H9 (cell line): ENCODE results near the gene UNC5C. TPM values are rescaled to one million over a fixed set of nuclear protein-coding genes. Genes with fewer than 3 reads are reported as not detected.

Experiments used
- DNase-seq: peaks from one replicate; pipeline ENCODE4 v3.0.0-alpha.2; 2017
- H2AFZ ChIP-seq: one replicate; pipeline ENCODE4 v1.6.1; 2013; ENCODE audit warnings: mild to moderate bottlenecking, low read length, control low read depth, moderate library complexity
- H2AK5ac ChIP-seq: 2 replicates; pipeline ENCODE4 v1.6.1; 2013; ENCODE audit warnings: low read length, control low read depth, mixed read lengths; ENCODE audit not compliant: insufficient read length
- H2BK120ac ChIP-seq: one replicate; pipeline ENCODE4 v1.6.1; 2013; ENCODE audit warnings: low read depth, mild to moderate bottlenecking, low read length, control low read depth, inconsistent platforms; ENCODE audit not compliant: poor library complexity, severe bottlenecking
- H2BK12ac ChIP-seq: 2 replicates; pipeline ENCODE4 v1.6.1; 2013; ENCODE audit warnings: low read length, control low read depth, mixed read lengths, low read depth; ENCODE audit not compliant: insufficient read length
- H2BK15ac ChIP-seq: 2 replicates; pipeline ENCODE4 v1.6.1; 2013; ENCODE audit warnings: low read depth, low read length, control low read depth
- H2BK20ac ChIP-seq: one replicate; pipeline ENCODE4 v1.6.1; 2013; ENCODE audit warnings: low read depth, mild to moderate bottlenecking, low read length, control low read depth, inconsistent platforms; ENCODE audit not compliant: poor library complexity, severe bottlenecking
- H2BK5ac ChIP-seq: 2 replicates; pipeline ENCODE4 v1.6.1; 2013; ENCODE audit warnings: low read length, control low read depth, mixed read lengths; ENCODE audit not compliant: insufficient read length
- H3K14ac ChIP-seq: 2 replicates; pipeline ENCODE4 v1.6.1; 2013; ENCODE audit warnings: low read length, control low read depth; ENCODE audit not compliant: insufficient read depth
- H3K18ac ChIP-seq: 2 replicates; pipeline ENCODE4 v1.6.1; 2013; ENCODE audit warnings: low read depth, mild to moderate bottlenecking, mixed read lengths, low read length, control low read depth; ENCODE audit not compliant: insufficient read length
- H3K23ac ChIP-seq: 2 replicates; pipeline ENCODE4 v1.6.1; 2013; ENCODE audit warnings: low read length, control low read depth, mixed read lengths, low read depth; ENCODE audit not compliant: insufficient read length
- H3K23me2 ChIP-seq: 2 replicates; pipeline ENCODE4 v1.6.1; 2013; ENCODE audit warnings: low read depth, mild to moderate bottlenecking, mixed read lengths, low read length, control low read depth; ENCODE audit not compliant: insufficient read length, poor library complexity, severe bottlenecking
- H3K27ac ChIP-seq: 2 replicates; pipeline ENCODE4 v1.5.1; 2013; ENCODE audit warnings: low read length, control low read depth, mixed read lengths, low read depth; ENCODE audit not compliant: insufficient read length
- H3K27me3 ChIP-seq: 2 replicates; pipeline ENCODE4 v1.6.1; 2013; ENCODE audit warnings: low read length, control low read depth, inconsistent platforms; ENCODE audit not compliant: insufficient read depth
- H3K4ac ChIP-seq: 2 replicates; pipeline ENCODE4 v1.6.1; 2013; ENCODE audit warnings: low read depth, mild to moderate bottlenecking, control low read depth, inconsistent platforms, low read length, moderate library complexity
- H3K4me1 ChIP-seq: 2 replicates; pipeline ENCODE4 v1.6.1; 2013; ENCODE audit warnings: low read length, control low read depth, inconsistent platforms; ENCODE audit not compliant: insufficient read depth
- H3K4me2 ChIP-seq: 2 replicates; pipeline ENCODE4 v1.6.1; 2013; ENCODE audit warnings: low read length, control low read depth, mixed read lengths; ENCODE audit not compliant: insufficient read length, insufficient read depth
- H3K56ac ChIP-seq: 2 replicates; pipeline ENCODE4 v1.6.1; 2013; ENCODE audit warnings: low read depth, mild to moderate bottlenecking, mixed read lengths, low read length, control low read depth; ENCODE audit not compliant: insufficient read length
- H3K79me1 ChIP-seq: 2 replicates; pipeline ENCODE4 v1.6.1; 2013; ENCODE audit warnings: low read depth, mild to moderate bottlenecking, moderate library complexity, low read length, control low read depth, inconsistent platforms; ENCODE audit not compliant: insufficient read depth, poor library complexity, severe bottlenecking
- H3K79me2 ChIP-seq: 2 replicates; pipeline ENCODE4 v1.6.1; 2013; ENCODE audit warnings: low read length, control low read depth, inconsistent platforms; ENCODE audit not compliant: insufficient read depth
- H3K9ac ChIP-seq: 2 replicates; pipeline ENCODE4 v1.6.1; 2013; ENCODE audit warnings: low read length, control low read depth, mixed read lengths; ENCODE audit not compliant: insufficient read length; ENCODE audit errors: extremely low read depth
- H3K9me3 ChIP-seq: one replicate; pipeline ENCODE4 v1.6.1; 2013; ENCODE audit warnings: low read depth, low read length, inconsistent platforms; ENCODE audit not compliant: control insufficient read depth
- H3T11ph ChIP-seq: one replicate; pipeline ENCODE4 v1.6.1; 2013; ENCODE audit warnings: mild to moderate bottlenecking, low read length, control low read depth, inconsistent platforms
- H4K20me1 ChIP-seq: one replicate; pipeline ENCODE4 v1.6.1; 2013; ENCODE audit not compliant: control insufficient read depth, insufficient read length, insufficient read depth
- H4K5ac ChIP-seq: 2 replicates; pipeline ENCODE4 v1.6.1; 2013; ENCODE audit warnings: low read depth, mild to moderate bottlenecking, mixed read lengths, low read length, control low read depth; ENCODE audit not compliant: insufficient read length
- H4K8ac ChIP-seq: replicated peaks from 2 replicates; pipeline ENCODE4 v1.6.1; 2013; ENCODE audit warnings: low read length, control low read depth, mixed read lengths, low read depth; ENCODE audit not compliant: insufficient read length
- H4K91ac ChIP-seq: 2 replicates; pipeline ENCODE4 v1.6.1; 2013; ENCODE audit warnings: low read depth, mild to moderate bottlenecking, moderate library complexity, mixed read lengths, low read length, control low read depth; ENCODE audit not compliant: insufficient read length
- H3K27ac Mint-ChIP-seq, 3 experiments: 2 replicates in 2 of 3; 3 replicates in 1 of 3; pipeline ENCODE4 v1.8.0; 2020 to 2021; ENCODE audit warnings: mixed read lengths in 3 of 3, mild to moderate bottlenecking in 1 of 3, moderate library complexity in 1 of 3
- H3K27me3 Mint-ChIP-seq: 2 replicates; pipeline ENCODE4 v1.8.0; 2021; ENCODE audit warnings: low read depth, mild to moderate bottlenecking, moderate library complexity, mixed read lengths
- H3K36me3 Mint-ChIP-seq, 3 experiments: 2 replicates in 2 of 3; 3 replicates in 1 of 3; pipeline ENCODE4 v1.8.0; 2020 to 2021; ENCODE audit warnings: low read depth in 3 of 3, mixed read lengths in 3 of 3; ENCODE audit not compliant: insufficient read depth in 1 of 3
- H3K4me1 Mint-ChIP-seq, 2 experiments: 2 replicates each; pipeline ENCODE4 v1.8.0; 2020; ENCODE audit warnings: mixed read lengths in 2 of 2
- H3K4me3 Mint-ChIP-seq, 2 experiments: 2 replicates in 1 of 2; 3 replicates in 1 of 2; pipeline ENCODE4 v1.8.0; 2020 to 2021; ENCODE audit warnings: mild to moderate bottlenecking in 2 of 2, mixed read lengths in 2 of 2, moderate library complexity in 1 of 2
- H3K9me3 Mint-ChIP-seq, 2 experiments: 2 replicates in 1 of 2; 3 replicates in 1 of 2; pipeline ENCODE4 v1.8.0; 2020; ENCODE audit warnings: mild to moderate bottlenecking in 2 of 2, mixed read lengths in 2 of 2, moderate library complexity in 1 of 2
- CTCF ChIP-seq: fragments of 200-600 bp; sonication (generic); conservative IDR thresholded peaks from 3 replicates; pipeline ENCODE4 v1.8.0; 2021; ENCODE audit warnings: antibody characterized with exemption, mild to moderate bottlenecking
- WGBS: extraction: QIAGEN DNeasy Blood & Tissue Kit; methylation state at CpG from one replicate; pipeline ENCODE4 v1.1.7; 2013; ENCODE audit warnings: missing lambda C conversion rate, low lambda C conversion rate, mixed read lengths; ENCODE audit not compliant: insufficient read length; ENCODE audit errors: extremely low coverage; 5-methylcytosine and 5-hydroxymethylcytosine counted together
- total RNA-seq: library from RNA; stranded (reverse); gene quantifications from 2 replicates; pipeline ENCODE4 v1.2.1, GENCODE V29; 2021

UNC5C gene
- total RNA-seq, 1 experiment from 2014 or later, result not detected

- Histone ChIP-seq H3K4ac (no peak overlapping the region), H3K4me1 (no peaks in the 10 kb centered on the region), H2BK15ac (no peak overlapping the region), H3K79me2 (no peaks in the 10 kb centered on the region), H3K14ac (no peak overlapping the region), H3K27ac (no peak overlapping the region), H3K18ac (no peak overlapping the region), H2BK20ac (no peak overlapping the region), H2BK5ac (no peak overlapping the region), H4K8ac (no peak overlapping the region), H2BK120ac (no peak overlapping the region), H2AFZ (no peak overlapping the region), H2BK12ac (no peak overlapping the region), H2AK5ac (no peak overlapping the region), H4K20me1 (no peaks in the 10 kb centered on the region), H3K9me3 (no peaks in the 10 kb centered on the region), H3K4me2 (no peak overlapping the region), H3K9ac (no peak overlapping the region), H3T11ph (no peak overlapping the region), H4K5ac (no peak overlapping the region), H3K56ac (no peak overlapping the region), H4K91ac (no peak overlapping the region), H3K79me1 (no peaks in the 10 kb centered on the region), H3K23me2 (no peaks in the 10 kb centered on the region), H3K27me3 (no peaks in the 10 kb centered on the region), H3K23ac (no peak overlapping the region)
- no peak overlapping the region for H3K27ac Mint-ChIP-seq
- H3K27me3 Mint-ChIP-seq, result no peaks in the 10 kb centered on the region
- WGBS, result no CpG with 5 or more reads among the region's 1 CpG
- no peak for TF ChIP-seq CTCF
- no peak for DNase-seq
- H3K9me3 Mint-ChIP-seq, result no peaks in the 10 kb centered on the region
- no peak overlapping the region for H3K4me3 Mint-ChIP-seq
- no peaks in the 10 kb centered on the region for H3K36me3 Mint-ChIP-seq
- 0 out of 4 replicates have a peak, but pooled peaks cover 3 to 4% of the 10 kb centered on the region in 2 experiments for H3K4me1 Mint-ChIP-seq
These were observed 299.9 kb downstream of the UNC5C start for GRCh38 chr4:95248720-95249425.
